GM12878 (cell line): ENCODE data around the gene MAPRE2. TPM values are rescaled to one million over a fixed set of nuclear protein-coding genes. Genes with fewer than 3 reads are reported as not detected.

ENCODE experiments used
- ATAC-seq: fragments of 200-7000 bp; cut with Tn5 transposase; 3 replicates; pipeline ENCODE4 v1.9.1; 2020; ENCODE audit warnings: mild to moderate bottlenecking, moderate library complexity
- BruUV-seq: library from RNA; stranded (reverse); fragments of 400-500 nt; replicated peaks from 2 replicates; lab custom pipeline; 2021; lab: Mats Ljungman, UMichigan
- CTCF ChIA-PET: fragments of 300-600 bp; sonication (Branson Sonifier 250); formaldehyde crosslinking; extraction: SDS; loops from one replicate; lab custom pipeline; 2021; ENCODE audit warnings: inconsistent platforms; lab: Yijun Ruan, JAX
- POLR2A ChIA-PET: fragments of 350-600 bp; formaldehyde crosslinking; extraction: SDS; loops from one replicate; lab custom pipeline; 2021; ENCODE audit warnings: inconsistent platforms; lab: Charles Lee
- RAD21 ChIA-PET: fragments of 300-600 bp; sonication (Branson Sonifier 250); formaldehyde crosslinking; loops from one replicate; lab custom pipeline; 2023; ENCODE audit warnings: antibody characterized with exemption; ENCODE audit not compliant: unreplicated experiment; lab: Charles Lee
- SMC1A ChIA-PET: fragments of 300-600 bp; sonication (Branson Sonifier 250); formaldehyde crosslinking; loops from one replicate; lab custom pipeline; 2023; ENCODE audit not compliant: unreplicated experiment, uncharacterized antibody; lab: Charles Lee
- DNase-seq: peaks from one replicate; pipeline ENCODE4 v3.0.0-alpha.2; 2011; ENCODE audit warnings: low read depth, low spot score
- FAIRE-seq: peaks from 3 replicates; lab custom pipeline; 2011; peaks lifted over from hg19 to GRCh38; lab: Jason Lieb, UNC
- H2AFZ ChIP-seq: 2 replicates; pipeline ENCODE4 v1.6.0; 2011; ENCODE audit warnings: low read depth, low read length, control low read depth; ENCODE audit not compliant: control insufficient read depth
- H3K27ac ChIP-seq: 2 replicates; pipeline ENCODE4 v1.5.1; 2011; ENCODE audit warnings: control low read depth; ENCODE audit not compliant: control insufficient read depth, insufficient read depth
- H3K27me3 ChIP-seq, 2 experiments: replicated peaks in 1 of 2; 2 replicates each; pipeline versions ENCODE4 v1.6.0 to v1.6.1; 2011; ENCODE audit warnings: low read length in 1 of 2; ENCODE audit not compliant: control insufficient read depth in 2 of 2, insufficient read depth in 2 of 2
- H3K36me3 ChIP-seq, 2 experiments: 2 replicates each; pipeline ENCODE4 v1.5.1; 2011; ENCODE audit warnings: low read length in 1 of 2; ENCODE audit not compliant: control insufficient read depth in 2 of 2, insufficient read depth in 2 of 2
- H3K4me1 ChIP-seq: 2 replicates; pipeline ENCODE4 v1.6.1; 2011; ENCODE audit warnings: mild to moderate bottlenecking, low read length, moderate library complexity, mixed read lengths; ENCODE audit not compliant: control insufficient read depth, insufficient read depth
- H3K4me2 ChIP-seq: 2 replicates; pipeline ENCODE4 v1.6.0; 2011; ENCODE audit warnings: control low read depth; ENCODE audit not compliant: control insufficient read depth, insufficient read depth
- H3K4me3 ChIP-seq: fragments of 200-600 bp; sonication (generic); 2 replicates; pipeline ENCODE4 v1.5.1; 2016
- H3K79me2 ChIP-seq: 2 replicates; pipeline ENCODE4 v1.6.0; 2011; ENCODE audit warnings: low read length; ENCODE audit not compliant: control insufficient read depth, insufficient read depth
- H3K9ac ChIP-seq: 2 replicates; pipeline ENCODE4 v1.8.0; 2011; ENCODE audit warnings: low read length, control low read depth, mixed read lengths; ENCODE audit not compliant: control insufficient read depth, insufficient read depth
- H3K9me3 ChIP-seq: replicated peaks from 3 replicates; pipeline ENCODE4 v1.5.1; 2011; ENCODE audit warnings: mild to moderate bottlenecking, low read length; ENCODE audit not compliant: control insufficient read depth, insufficient read depth
- H4K20me1 ChIP-seq: 2 replicates; pipeline ENCODE4 v1.6.0; 2011; ENCODE audit not compliant: control insufficient read depth, insufficient read depth
- BCL11A ChIP-seq: IDR thresholded peaks from 2 replicates; pipeline ENCODE4 v1.6.1; 2011; ENCODE audit warnings: low read depth, low read length
- CBFB ChIP-seq: IDR thresholded peaks from 2 replicates; pipeline ENCODE4 v1.6.1; 2016; ENCODE audit warnings: antibody characterized with exemption, low read depth
- GATAD2B ChIP-seq: fragments of 450-650 bp; conservative IDR thresholded peaks from 2 replicates; pipeline ENCODE4 v1.6.1; 2017; ENCODE audit warnings: low read depth, mild to moderate bottlenecking, moderate library complexity
- MLLT1 ChIP-seq: fragments of 450-650 bp; IDR thresholded peaks from 2 replicates; pipeline ENCODE4 v1.6.1; 2016; ENCODE audit warnings: mild to moderate bottlenecking
- NR2C2 ChIP-seq: IDR thresholded peaks from 2 replicates; pipeline ENCODE4 v1.6.1; 2011; ENCODE audit warnings: borderline replicate concordance, low read depth; ENCODE audit not compliant: control insufficient read depth, insufficient read length
- RB1 ChIP-seq: fragments of 450-650 bp; formaldehyde crosslinking; IDR thresholded peaks from 2 replicates; pipeline ENCODE4 v1.6.1; 2017; ENCODE audit warnings: mild to moderate bottlenecking, borderline replicate concordance
- RFX5 ChIP-seq: IDR thresholded peaks from 2 replicates; pipeline ENCODE4 v1.6.1; 2011; ENCODE audit warnings: low read depth, low read length, improper control_type of control experiment
- SUPT20H ChIP-seq: IDR thresholded peaks from 2 replicates; pipeline ENCODE4 v1.6.1; 2011; ENCODE audit warnings: low read depth, mild to moderate bottlenecking, low read length, moderate library complexity, borderline replicate concordance; ENCODE audit not compliant: control insufficient read depth
- USF1 ChIP-seq: IDR thresholded peaks from 2 replicates; pipeline ENCODE4 v1.6.1; 2011; ENCODE audit warnings: borderline replicate concordance, low read depth, mild to moderate bottlenecking, moderate library complexity, mixed read lengths, low read length; ENCODE audit not compliant: insufficient read depth; ENCODE audit errors: extremely low read length
- ZNF274 ChIP-seq: IDR thresholded peaks from one replicate; pipeline ENCODE4 v1.8.0; 2011; ENCODE audit not compliant: insufficient read length, insufficient read depth
- WGBS: methylation state at CpG from one replicate; pipeline ENCODE4 v1.1.6; 2016; ENCODE audit warnings: low lambda C conversion rate; ENCODE audit not compliant: insufficient replicate concordance, insufficient coverage; ENCODE audit errors: missing lambda C conversion rate; 5-methylcytosine and 5-hydroxymethylcytosine counted together
- in situ Hi-C: fragments of 300-500 bp; cut with MboI; formaldehyde crosslinking; loops from 9 replicates; pipeline ENCODE4 v1.14.3; 2018; ENCODE audit warnings: mixed read lengths
- intact Hi-C: fragments of 100-400 bp; cut with micrococcal nuclease; formaldehyde crosslinking; loops from one replicate; pipeline ENCODE4 v1.14.2; 2022; ENCODE audit not compliant: unreplicated experiment
- polyA plus RNA-seq, 11 experiments: library from polyadenylated mRNA; depleted of rRNA in 4 of 11; unstranded in 6 of 11; stranded (reverse) in 5 of 11; fragments of >200 nt; fragmentation: Nextera tagmentation in 4 of 11; fragmentation: Illumina TruSeq in 1 of 11; extraction: Ambion mirVana in 4 of 11; extraction: Trizol in 1 of 11; gene quantifications; 1 replicate in 1 of 11; 2 replicates in 10 of 11; pipeline versions ENCODE4 v1.2.1 to v1.2.3, GENCODE V29; 2011 to 2016; ENCODE audit warnings: inconsistent platforms in 2 of 11, missing spikeins in 2 of 11, low read depth in 1 of 11
- total RNA-seq, 4 experiments: library from RNA; depleted of rRNA in 3 of 4; stranded (reverse); fragments of >200 nt in 3 of 4; fragmentation: Illumina TruSeq in 1 of 4; extraction: Trizol in 1 of 4; gene quantifications; 2 replicates each; pipeline versions ENCODE4 v1.2.1 to v1.2.3, GENCODE V29; 2013 to 2021

Gene MAPRE2
- total and polyA plus RNA-seq, 10 of the 15 experiments (the other 5 are each of a cell fraction or from before 2014, with no cell fraction given): 11.0 to 50.6 (median 24.0) TPM

- no peak for ATAC-seq
- DNase-seq: no peak
- ChIA-PET POLR2A (interaction anchor here (1.1 kb wide), 1 partner anchor 29 kb away, joined by 3 read pairs; no protein-coding TSS in a partner anchor), RAD21 (no interaction called here), CTCF (interaction anchor here (0.8 kb wide), 1 partner anchor 27 kb away, joined by 3 read pairs; no protein-coding TSS in a partner anchor), SMC1A (interaction anchor here (1.1 to 1.9 kb wide), 5 partner anchors 11 to 145 kb away, joined by 3 to 5 read pairs (median 4); no protein-coding TSS in a partner anchor)
- H3K27me3 ChIP-seq: no peaks in the 10 kb centered on the region
- no TSS peak for BruUV-seq
- H3K27ac ChIP-seq: no peak overlapping the region
- H4K20me1 ChIP-seq: no peaks in the 10 kb centered on the region
- in situ Hi-C loops (loop anchor here (10.0 kb wide), 1 partner anchor 145 kb away; no protein-coding TSS in a partner anchor), intact Hi-C loops (no loop called here)
- no peaks in the 10 kb centered on the region for H3K79me2 ChIP-seq
- no peaks in the 10 kb centered on the region for H3K36me3 ChIP-seq
- FAIRE-seq: no peak
- no peak overlapping the region for H3K4me2 ChIP-seq
- H2AFZ ChIP-seq: no peak overlapping the region
- no peaks in the 10 kb centered on the region for H3K4me1 ChIP-seq
- 20% methylated on average over 4 of the region's 4 CpGs for WGBS
- no peak overlapping the region for H3K9ac ChIP-seq
- no peak for TF ChIP-seq NR2C2
- TF ChIP-seq RB1: no peak
- no peak for TF ChIP-seq GATAD2B
- TF ChIP-seq ZNF274: no peak
- H3K9me3 ChIP-seq: no peaks in the 10 kb centered on the region
- H3K4me3 ChIP-seq: no peak overlapping the region
These were observed 41.4 kb upstream of the MAPRE2 start for GRCh38 chr18:34999756-35000289.

GRCh38 chr18:35000457-35000856 is 40.8 kb upstream of the MAPRE2 start:
- 58% methylated on average over 3 of the region's 3 CpGs for WGBS
- no peaks in the 10 kb centered on the region for H3K27me3 ChIP-seq
- no peaks in the 10 kb centered on the region for H3K9me3 ChIP-seq
- H2AFZ ChIP-seq: no peak overlapping the region
- RAD21 ChIA-PET: no interaction called here
- no peaks in the 10 kb centered on the region for H3K4me1 ChIP-seq
- intact Hi-C loops (no loop called here), in situ Hi-C loops (loop anchor here (10.0 kb wide), 1 partner anchor 144 kb away; no protein-coding TSS in a partner anchor)
- no peaks in the 10 kb centered on the region for H3K36me3 ChIP-seq
- ATAC-seq: no peak
- H3K9ac ChIP-seq: no peak overlapping the region
- no peaks in the 10 kb centered on the region for H3K79me2 ChIP-seq
- CTCF ChIA-PET: no interaction called here
- H3K27ac ChIP-seq: no peak overlapping the region
- no peak overlapping the region for H3K4me3 ChIP-seq
- SMC1A ChIA-PET: interaction anchor here (1.1 to 1.9 kb wide), 5 partner anchors 11 to 143 kb away, joined by 3 to 5 read pairs (median 4); no protein-coding TSS in a partner anchor
- DNase-seq: no peak
- POLR2A ChIA-PET: interaction anchor here (1.1 kb wide), 1 partner anchor 29 kb away, joined by 3 read pairs; no protein-coding TSS in a partner anchor
- BruUV-seq: no TSS peak
- no peak for TF ChIP-seq RFX5
- no peak for TF ChIP-seq BCL11A
- TF ChIP-seq USF1: no peak
- TF ChIP-seq SUPT20H: no peak
- TF ChIP-seq GATAD2B: no peak
- TF ChIP-seq CBFB: no peak
- no peak for TF ChIP-seq MLLT1
- no peaks in the 10 kb centered on the region for H4K20me1 ChIP-seq
- no peak overlapping the region for H3K4me2 ChIP-seq
- no peak for FAIRE-seq
